ENCODE measurements around the gene CLEC18C.
"Not testable (repeated sequence)": the region's sequence is repeated elsewhere in the genome, so short reads cannot be mapped to it uniquely, and the experiment has no call there.

GRCh38 chr16:70199170-70199569 lies 25.6 kb downstream of the CLEC18C start:
- TF ChIP-seq EZH2 (IDR thresholded peaks at IDR 0.05; ENCODE audit: borderline replicate concordance, low read length); CTCF (IDR thresholded peaks at IDR 0.05; ENCODE audit: low read length): not testable (repeated sequence)

Data from OCI-LY1 (cell line).